A204.1 (cell line): ENCODE measurements around the gene RRP12.
"Not testable (repeated sequence)": the region's sequence is repeated elsewhere in the genome, so short reads cannot be mapped to it uniquely, and the experiment has no call there.

Experiments used
- FAIRE-seq: peaks from 2 replicates; lab custom pipeline; 2012; peaks lifted over from hg19 to GRCh38; lab: Jason Lieb, UNC

RRP12 gene

DNA sequence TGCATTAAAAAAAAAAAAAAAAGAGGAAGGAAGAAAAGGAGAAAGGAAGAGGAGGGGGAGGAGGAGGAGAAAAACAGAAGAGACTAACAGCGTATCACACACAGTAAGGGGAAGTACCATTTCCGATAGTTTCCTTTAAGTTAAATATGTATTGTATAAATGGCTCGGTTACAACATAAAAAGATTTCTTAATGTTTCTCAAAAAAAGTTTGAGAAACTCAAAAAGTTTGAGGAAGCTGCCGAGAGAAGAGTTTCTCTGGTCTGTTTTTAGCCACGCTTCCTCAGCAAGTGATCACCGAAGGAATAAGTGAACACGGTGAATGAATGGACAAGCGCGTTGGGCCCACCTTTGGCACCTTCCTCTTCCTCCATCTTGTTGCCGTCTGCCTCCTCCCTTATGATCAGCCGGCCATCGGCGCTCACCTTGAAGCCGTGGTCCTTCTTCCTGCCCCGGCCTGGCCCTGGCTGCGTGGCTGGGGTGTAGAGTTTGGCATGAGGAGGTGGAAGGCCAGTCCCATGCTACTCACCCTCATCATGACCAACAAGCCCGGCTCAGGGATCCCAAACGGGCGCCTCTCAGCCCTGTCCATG, 35.3 kb downstream of the RRP12 start:
- no peak for FAIRE-seq

DNA sequence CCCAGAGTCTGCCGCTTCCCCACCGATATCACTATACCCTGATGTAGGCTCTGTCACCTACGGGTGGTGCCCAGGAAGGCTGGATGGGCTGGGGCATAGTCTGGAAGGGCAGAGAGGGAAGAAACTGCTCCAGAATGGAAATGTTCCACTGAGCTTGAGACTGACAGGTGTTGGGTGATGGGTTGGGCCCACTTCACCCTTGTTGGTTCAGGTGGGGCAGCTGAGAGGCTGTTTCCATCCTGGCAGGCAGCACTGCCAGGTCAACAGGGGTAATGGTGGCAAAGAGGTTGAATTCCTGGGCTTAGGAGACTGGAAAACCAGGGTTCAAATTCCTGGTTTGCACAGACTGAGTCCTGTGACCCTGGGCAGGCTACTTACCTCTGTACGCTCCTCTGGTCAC, 38.1 kb downstream of the RRP12 start:
- no peak for FAIRE-seq

DNA sequence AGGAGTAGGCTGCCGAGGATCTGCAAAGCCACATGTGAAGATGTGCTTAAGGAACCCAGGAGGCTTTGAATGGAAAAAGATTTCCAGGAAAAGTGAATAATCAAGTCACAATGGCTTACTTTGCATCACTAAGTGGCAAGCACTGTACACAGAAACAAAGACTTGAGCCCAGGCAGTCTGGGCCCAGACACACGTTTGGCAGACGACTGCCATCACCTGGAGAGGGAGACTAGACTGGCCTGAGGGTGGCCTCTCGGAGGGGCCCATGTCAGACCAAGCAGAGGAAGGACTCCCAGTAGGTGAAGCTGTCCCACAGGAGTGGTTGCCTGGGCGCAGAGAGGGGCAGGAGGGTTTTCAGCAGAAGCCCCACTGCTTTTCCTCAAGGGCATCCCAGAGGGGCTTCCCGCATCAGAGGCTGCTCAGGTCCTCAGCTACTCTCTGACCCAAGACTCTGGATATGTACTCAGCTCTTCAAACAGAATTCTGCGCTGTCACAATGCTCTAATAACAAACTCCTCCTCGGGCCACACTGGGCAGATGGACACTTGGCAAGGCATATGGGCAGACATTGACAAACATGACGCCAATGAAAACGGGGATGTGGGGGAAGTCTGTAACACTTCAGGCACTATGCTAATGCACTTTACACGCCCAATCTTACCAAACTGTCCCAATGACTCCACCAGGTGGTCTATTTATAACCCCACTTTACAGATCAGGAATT, 38.7 kb downstream of the RRP12 start:
- no peak for FAIRE-seq

DNA sequence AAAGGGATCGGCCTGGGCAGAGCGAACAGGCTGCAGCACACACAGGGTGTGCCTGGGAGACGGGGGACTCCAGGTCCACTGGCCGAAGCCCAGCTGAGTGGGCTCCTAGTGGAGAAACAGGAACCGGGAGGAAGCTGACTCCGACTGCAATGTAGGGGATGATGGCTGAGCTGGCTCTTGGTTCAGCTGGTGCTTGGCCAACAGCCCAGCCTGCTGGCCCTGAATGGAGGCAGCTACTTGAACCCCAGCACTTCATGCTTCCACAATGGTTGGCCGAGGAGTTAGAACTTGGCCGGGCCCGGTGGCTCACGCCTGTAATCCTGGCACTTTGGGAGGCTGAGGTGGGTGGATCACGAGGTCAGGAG, 39.6 kb downstream of the RRP12 start:
- no peak for FAIRE-seq

- FAIRE-seq: no peak
These were observed 40.2 kb downstream of the RRP12 start for GRCh38 chr10:97360705-97361536.

GRCh38 chr10:97358781-97359180, 42.4 kb downstream of the RRP12 start:
- FAIRE-seq: no peak

- FAIRE-seq: no peak
These were observed 42.8 kb downstream of the RRP12 start for GRCh38 chr10:97358349-97358748.

GRCh38 chr10:97356918-97357317, 44.2 kb downstream of the RRP12 start:
- FAIRE-seq: no peak

- no peak for FAIRE-seq
These were observed 44.7 kb downstream of the RRP12 start for GRCh38 chr10:97356318-97356914.

- no peak for FAIRE-seq
These were observed 45.6 kb downstream of the RRP12 start for GRCh38 chr10:97355571-97355975.

DNA sequence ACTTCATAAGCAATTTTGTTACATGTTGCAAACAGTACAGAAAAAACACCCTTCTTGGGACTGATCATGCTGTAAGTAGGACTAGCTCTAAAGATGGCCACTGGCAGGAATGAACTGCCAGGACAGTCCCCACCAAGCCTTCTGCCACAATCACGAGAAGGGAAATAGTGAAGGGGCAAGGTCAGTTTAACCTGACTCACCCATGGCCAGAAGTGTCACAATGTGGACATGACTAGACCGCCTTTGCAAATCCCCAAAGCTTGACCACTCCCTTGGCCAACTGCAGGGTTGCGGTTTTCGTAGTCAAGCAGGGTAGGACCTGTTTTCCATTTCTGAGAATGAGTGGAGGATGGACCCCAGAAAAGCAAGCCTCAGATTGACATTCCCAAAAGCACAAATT, 47.2 kb downstream of the RRP12 start:
- FAIRE-seq: no peak

- no peak for FAIRE-seq
These were observed 51.2 kb downstream of the RRP12 start for GRCh38 chr10:97349752-97350513.

DNA sequence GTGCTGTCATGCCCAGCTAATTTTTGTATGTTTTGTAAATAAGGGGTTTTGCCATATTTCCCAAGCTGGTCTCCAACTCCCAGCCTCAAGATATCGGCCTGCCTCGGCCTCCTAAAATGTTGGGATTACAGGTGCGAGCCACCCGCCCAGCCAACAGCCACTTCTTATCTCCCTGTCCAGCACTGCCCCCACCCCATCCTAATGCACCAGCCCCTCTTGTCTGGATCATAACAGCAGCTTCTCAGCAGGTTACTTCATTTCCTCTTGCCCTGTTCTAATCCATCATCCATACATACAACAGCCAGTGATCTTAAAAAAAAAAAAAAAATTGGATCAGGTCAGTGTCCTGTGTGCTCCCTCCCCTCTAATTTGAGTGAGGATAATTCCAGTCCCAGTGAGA, 53.8 kb downstream of the RRP12 start:
- no peak for FAIRE-seq

DNA sequence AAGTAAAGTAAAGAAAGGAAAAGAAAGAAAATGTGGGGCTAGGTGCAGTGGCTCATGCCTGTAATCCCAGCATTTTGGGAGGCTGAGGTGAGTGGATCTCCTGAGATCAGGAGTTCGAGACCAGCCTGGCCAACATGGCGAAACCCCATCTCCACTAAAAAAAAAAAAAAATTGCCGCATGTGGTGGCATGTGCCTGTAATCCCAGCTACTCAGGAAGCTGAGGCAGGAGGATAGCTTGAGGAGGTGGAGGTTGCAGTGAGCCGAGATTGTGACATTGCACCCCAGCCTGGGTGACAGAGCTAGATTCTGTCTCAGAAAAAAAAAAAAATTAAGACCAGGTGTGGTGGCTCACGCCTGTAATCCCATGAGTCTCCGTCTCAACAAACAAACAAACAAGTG, 57.5 kb downstream of the RRP12 start:
- not testable (repeated sequence) for FAIRE-seq

DNA sequence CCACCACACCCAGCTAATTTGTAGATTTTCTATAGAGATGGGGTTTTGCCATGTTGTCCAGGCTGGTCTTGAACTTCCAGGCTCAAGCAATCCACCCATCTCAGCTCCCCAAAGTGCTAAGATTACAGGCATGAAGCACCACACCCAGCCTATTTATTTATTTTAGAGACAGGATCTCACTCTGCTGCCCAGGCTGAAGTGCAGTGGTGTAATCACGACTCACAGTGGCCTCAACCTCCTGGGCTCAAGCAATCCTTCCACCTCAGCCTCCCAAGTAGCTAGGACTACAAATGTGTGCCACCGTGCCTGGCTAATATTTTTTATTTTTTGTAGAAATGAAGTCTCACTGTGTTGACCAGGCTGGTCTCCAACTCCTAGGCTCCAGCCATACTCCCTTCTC, 59.7 kb downstream of the RRP12 start:
- FAIRE-seq: no peak

- no peak for FAIRE-seq
These were observed 63.1 kb downstream of the RRP12 start for GRCh38 chr10:97338041-97338440.

GRCh38 chr10:97336942-97337831, 64.0 kb downstream of the RRP12 start:
- no peak for FAIRE-seq

DNA sequence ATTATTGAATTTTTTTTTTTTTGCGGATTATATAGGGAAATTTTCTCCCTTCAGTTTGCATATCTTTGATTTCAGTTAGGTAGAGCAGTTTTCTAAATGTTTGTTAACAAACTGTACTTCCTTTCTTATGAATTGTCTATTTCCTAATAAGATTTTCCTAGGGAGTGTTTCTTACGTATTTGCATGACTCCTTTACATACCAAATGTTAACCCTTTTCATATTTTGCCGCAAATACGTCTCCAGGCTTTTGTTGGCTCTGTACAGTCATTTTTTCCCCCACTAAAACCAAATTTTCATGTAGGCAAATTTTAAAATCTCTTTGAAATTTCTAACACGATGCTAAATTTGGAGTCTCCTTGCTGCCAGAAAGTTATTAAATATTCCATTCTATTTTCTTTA, 64.7 kb downstream of the RRP12 start:
- FAIRE-seq: no peak

- no peak for FAIRE-seq
These were observed 65.1 kb downstream of the RRP12 start for GRCh38 chr10:97336006-97336405.

- FAIRE-seq: no peak
These were observed 65.9 kb downstream of the RRP12 start for GRCh38 chr10:97335188-97335619.
